ENCODE measurements around the gene TYMP. TPM values are rescaled to one million over a fixed set of nuclear protein-coding genes. Genes with fewer than 3 reads are reported as not detected.

The TYMP gene
- total RNA-seq (10 to 100 TPM in 4 of 6 donors, 1 to 10 TPM in 2; 5.8 to 68.6 (median 12.4) TPM), polyA plus RNA-seq (10 to 100 TPM; 36.0 to 58.6 TPM)

- intact Hi-C loops (cut with DNase I), result no loop called here
- FAIRE-seq, result no peak
- peak; percentile 7 to 39 (median 30) for ATAC-seq
Measured at GRCh38 chr22:50529897-50530579, at the start of gene TYMP. TSS of gene TYMP (minus strand) at chr22:50530012. CDS start at chr22:50529709, 303 bp downstream.

GRCh38 chr22:50578776-50579310, 49.0 kb upstream of the TYMP start:
- WGBS, 2 donors, result 74 to 77% methylated on average over 8 of the region's 8 CpGs

More at GRCh38 chr22:50529897-50530579, at the start of gene TYMP:
- Histone ChIP-seq H3K27me3 (peaks cover 0 to 9% (median 0%) of the 10 kb centered on the region in 4 donors), H3K9me3 (no peaks in the 10 kb centered on the region), H3K27ac (peak within 1 kb of the TSS; percentile 65 to 94 (median 84)), H3K36me3 (no peaks in the 10 kb centered on the region), H3K4me3 (peak within 1 kb of the TSS; percentile 23 to 60 (median 34)), H3K4me1 (peaks cover 0 to 20% (median 15%) of the 10 kb centered on the region in 3 donors)
- no peak for TF ChIP-seq CTCF (IDR thresholded peaks at IDR 0.05)
- WGBS, 2 donors, result 2% methylated on average over 80 to 92 of the region's 92 CpGs
- DNase-seq, result peak; percentile 64 to 90 (median 80)

GRCh38 chr22:50577987-50578775, 48.4 kb upstream of the TYMP start, which contains the start of gene CPT1B:
TSS of gene CPT1B (minus strand) at chr22:50578427. CDS start at chr22:50577915, 512 bp downstream.
- ATAC-seq (no peak), DNase-seq (peak in 1 of 6 donors; percentile 72), FAIRE-seq (no peak)
- Histone ChIP-seq H3K27ac (no peak within 1 kb of the TSS), H3K4me1 (peaks cover 0 to 4% (median 0%) of the 10 kb centered on the region in 3 donors), H3K27me3 (no peaks in the 10 kb centered on the region), H3K9me3 (no peaks in the 10 kb centered on the region), H3K4me3 (no peak within 1 kb of the TSS), H3K36me3 (no peaks in the 10 kb centered on the region)
- 44 to 46% methylated on average over 54 to 63 of the region's 63 CpGs for WGBS, 2 donors
- intact Hi-C loops (cut with DNase I), result no loop called here
- no peak for TF ChIP-seq CTCF (IDR thresholded peaks at IDR 0.05)

More at GRCh38 chr22:50578776-50579310, 49.0 kb upstream of the TYMP start:
- Histone ChIP-seq H3K27me3 (no peaks in the 10 kb centered on the region), H3K4me1 (peaks cover 0 to 10% (median 0%) of the 10 kb centered on the region in 3 donors), H3K4me3 (no peak overlapping the region), H3K9me3 (no peaks in the 10 kb centered on the region), H3K27ac (no peak overlapping the region), H3K36me3 (no peaks in the 10 kb centered on the region)
- no peak for TF ChIP-seq CTCF (IDR thresholded peaks at IDR 0.05)
- FAIRE-seq, result no peak
- intact Hi-C loops (cut with DNase I), result no loop called here
- no peak for DNase-seq
- no peak for ATAC-seq

GRCh38 chr22:50577697-50577986, 47.8 kb upstream of the TYMP start:
- Histone ChIP-seq H3K4me1 (peaks cover 0 to 4% (median 0%) of the 10 kb centered on the region in 3 donors), H3K36me3 (no peaks in the 10 kb centered on the region), H3K27me3 (no peaks in the 10 kb centered on the region), H3K27ac (no peak overlapping the region), H3K4me3 (no peak overlapping the region), H3K9me3 (no peaks in the 10 kb centered on the region)
- no peak for TF ChIP-seq CTCF (IDR thresholded peaks at IDR 0.05)
- DNase-seq (peak in 1 of 6 donors; percentile 48), ATAC-seq (no peak), FAIRE-seq (no peak)
- intact Hi-C loops (cut with DNase I), result no loop called here
- WGBS, 2 donors, result 75 to 77% methylated on average over 23 of the region's 23 CpGs

All from pancreas (tissue), 10 donors.